ENCODE measurements around the gene INPP5F. TPM values are rescaled to one million over a fixed set of nuclear protein-coding genes. Genes with fewer than 3 reads are reported as not detected.

Gene INPP5F
- total and polyA plus RNA-seq, 10 of the 15 experiments (the other 5 are each of a cell fraction or from before 2014, with no cell fraction given), result 6.0 to 49.3 (median 34.3) TPM

- TF ChIP-seq SMAD1 (IDR thresholded peaks at IDR 0.05; ENCODE audit: low read depth, partially characterized antibody) (no peak), POLR2AphosphoS5 (IDR thresholded peaks at IDR 0.05; ENCODE audit: low read length) (no peak), HDGF (IDR thresholded peaks at IDR 0.05) (no peak), MTA3 (IDR thresholded peaks at IDR 0.05; ENCODE audit: borderline replicate concordance, low read length) (peak; percentile 98), SREBF2 (IDR thresholded peaks at IDR 0.05; ENCODE audit: low read length) (no peak), REST (IDR thresholded peaks at IDR 0.05; ENCODE audit: low read depth, low read length) (no peak), SPI1 (IDR thresholded peaks at IDR 0.05; ENCODE audit: borderline replicate concordance, insufficient read depth, low read depth, low read length) (no peak), SMARCA5 (IDR thresholded peaks at IDR 0.05) (no peak), MTA2 (IDR thresholded peaks at IDR 0.05; ENCODE audit: low read depth) (peak; percentile 99), EP300 (IDR thresholded peaks at IDR 0.05; ENCODE audit: borderline replicate concordance in 1 of 2, control insufficient read depth in 1 of 2, low read depth in 2 of 2, low read length in 2 of 2) (peak; percentile 94 to 100), ASH2L (IDR thresholded peaks at IDR 0.05; ENCODE audit: borderline replicate concordance, low read depth) (peak; percentile 32; the same call in 1 of the 2 replicates), RB1 (IDR thresholded peaks at IDR 0.05; ENCODE audit: borderline replicate concordance) (no peak), MEF2B (IDR thresholded peaks at IDR 0.05; ENCODE audit: partially characterized antibody, poor library complexity, severe bottlenecking) (peak; percentile 99), RAD51 (IDR thresholded peaks at IDR 0.05) (peak; percentile 41; the same call in 1 of the 2 replicates), BHLHE40 (IDR thresholded peaks at IDR 0.05; ENCODE audit: borderline replicate concordance in 1 of 2, low read depth in 2 of 2, low read length in 1 of 2) (peak; percentile 76 to 81), SP1 (IDR thresholded peaks at IDR 0.05; ENCODE audit: low read depth, low read length) (no peak), SMAD5 (IDR thresholded peaks at IDR 0.05; ENCODE audit: low read depth) (no peak), NFIC (IDR thresholded peaks at IDR 0.05; ENCODE audit: low read depth, low read length) (peak; percentile 100), MAX (IDR thresholded peaks at IDR 0.05; ENCODE audit: low read depth, low read length) (no peak), HSF1 (IDR thresholded peaks at IDR 0.05; ENCODE audit: low read depth, low read length) (no peak), WRNIP1 (IDR thresholded peaks at IDR 0.05; ENCODE audit: borderline replicate concordance, low read depth, low read length) (no peak), SIX5 (IDR thresholded peaks at IDR 0.05; ENCODE audit: low read depth, low read length, severe bottlenecking) (no peak), PKNOX1 (IDR thresholded peaks at IDR 0.05) (peak; percentile 95), MEF2A (IDR thresholded peaks at IDR 0.05; ENCODE audit: insufficient read depth, low read depth, low read length) (peak; percentile 100), PML (IDR thresholded peaks at IDR 0.05; ENCODE audit: low read length) (peak; percentile 88), TCF7 (IDR thresholded peaks at IDR 0.05; ENCODE audit: borderline replicate concordance) (peak; percentile 45; the same call in 1 of the 2 replicates), LARP7 (IDR thresholded peaks at IDR 0.05) (no peak)
Observed at GRCh38 chr10:119705434-119705831, 20.4 kb upstream of the INPP5F start (continued).
